Medulla oblongata (tissue), 1 donor: Measurements from ENCODE around the gene LTA.
A peak's percentile ranks its signal among the peaks of the same experiment; 100 is the strongest.
"Not testable (repeated sequence)": the region's sequence is repeated elsewhere in the genome, so short reads cannot be mapped to it uniquely, and the experiment has no call there.

Source experiments
- DNase-seq: peaks from one replicate; pipeline ENCODE4 v3.0.0-alpha.2; 2015; ENCODE audit errors: extremely low spot score

Gene LTA

GRCh38 chr6:31586599-31587281 is 14.7 kb downstream of the LTA start:
- peak; percentile 67 for DNase-seq

- no peak for DNase-seq
These were observed 16.0 kb downstream of the LTA start for GRCh38 chr6:31587791-31588777.

- no peak for DNase-seq
These were observed 17.0 kb downstream of the LTA start for GRCh38 chr6:31588871-31589650.

- DNase-seq = not testable (repeated sequence)
These were observed 18.6 kb downstream of the LTA start for GRCh38 chr6:31590691-31591090.

- DNase-seq = no peak
These were observed 20.3 kb downstream of the LTA start for GRCh38 chr6:31592396-31592771.

GRCh38 chr6:31597006-31597405 is 24.9 kb downstream of the LTA start:
- DNase-seq = peak; percentile 20

GRCh38 chr6:31607317-31607716 is 35.2 kb downstream of the LTA start:
- no peak for DNase-seq

- DNase-seq = peak; percentile 1
These were observed 37.7 kb downstream of the LTA start for GRCh38 chr6:31609519-31610406.

- no peak for DNase-seq
These were observed 38.9 kb downstream of the LTA start for GRCh38 chr6:31610968-31611367.

- peak; percentile 62 for DNase-seq
These were observed 42.1 kb downstream of the LTA start for GRCh38 chr6:31614075-31614619.

- DNase-seq = peak; percentile 81
These were observed 42.8 kb downstream of the LTA start, which contains the start of gene AIF1 for GRCh38 chr6:31614684-31615578. AIF1 (plus strand) TSS chr6:31615234; CDS start chr6:31615330, 96 bp downstream.

GRCh38 chr6:31615748-31616147 is 43.7 kb downstream of the LTA start:
- peak; percentile 30 for DNase-seq

- DNase-seq = no peak
These were observed 44.9 kb downstream of the LTA start for GRCh38 chr6:31617010-31617409.

GRCh38 chr6:31619805-31620585 is 47.9 kb downstream of the LTA start:
- DNase-seq = peak; percentile 99

- DNase-seq = peak; percentile 61
These were observed 48.7 kb downstream of the LTA start, which contains the start of gene PRRC2A for GRCh38 chr6:31620586-31621319. PRRC2A (plus strand) TSS chr6:31620715; CDS start chr6:31622790, 2,075 bp downstream.

GRCh38 chr6:31621320-31621939 is 49.3 kb downstream of the LTA start:
- peak; percentile 37 for DNase-seq

GRCh38 chr6:31621991-31622390 is 49.9 kb downstream of the LTA start:
- DNase-seq = peak; percentile 32
